Activated naive CD4-positive, alpha-beta T cell (primary cell): ENCODE data around the gene TACR1.
"Not testable (repeated sequence)": the region's sequence is repeated elsewhere in the genome, so short reads cannot be mapped to it uniquely, and the experiment has no call there.

Source experiments
- DNase-seq, 4 experiments: peaks; one replicate each; lab custom pipeline; 2025; lab: John Stamatoyannopoulos, UW

The TACR1 gene

GRCh38 chr2:75199428-75200011 lies at the start of gene TACR1:
TSS of gene TACR1 (minus strand) at chr2:75199520. CDS start at chr2:75198934, 586 bp downstream.
- peak in 1 of 4 experiments; percentile 24 for DNase-seq

- DNase-seq = not testable (repeated sequence)
Observed at GRCh38 chr2:75248581-75248980, 49.3 kb upstream of the TACR1 start.

- DNase-seq = no peak
Observed at GRCh38 chr2:75246441-75247167, 47.3 kb upstream of the TACR1 start.

GRCh38 chr2:75243219-75243618 lies 43.9 kb upstream of the TACR1 start:
- DNase-seq = no peak

- no peak for DNase-seq
Observed at GRCh38 chr2:75241696-75242095, 42.4 kb upstream of the TACR1 start.

GRCh38 chr2:75238670-75239330 lies 39.5 kb upstream of the TACR1 start:
- no peak for DNase-seq

- DNase-seq = no peak
Observed at GRCh38 chr2:75237296-75237695, 38.0 kb upstream of the TACR1 start.

- DNase-seq = no peak
Observed at GRCh38 chr2:75233965-75234364, 34.6 kb upstream of the TACR1 start.

- DNase-seq = no peak
Observed at GRCh38 chr2:75226617-75227016, 27.3 kb upstream of the TACR1 start.

- no peak for DNase-seq
Observed at GRCh38 chr2:75226099-75226498, 26.8 kb upstream of the TACR1 start.

- no peak for DNase-seq
Observed at GRCh38 chr2:75224636-75225094, 25.3 kb upstream of the TACR1 start.

GRCh38 chr2:75222527-75222926 lies 23.2 kb upstream of the TACR1 start:
- no peak for DNase-seq

- DNase-seq = no peak
Observed at GRCh38 chr2:75221862-75222261, 22.5 kb upstream of the TACR1 start.

GRCh38 chr2:75219213-75219612 lies 19.9 kb upstream of the TACR1 start:
- DNase-seq = not testable (repeated sequence)

- no peak for DNase-seq
Observed at GRCh38 chr2:75211266-75211770, 12.0 kb upstream of the TACR1 start.

- DNase-seq = no peak
Observed at GRCh38 chr2:75210409-75210808, 11.1 kb upstream of the TACR1 start.

- DNase-seq = no peak
Observed at GRCh38 chr2:75208738-75209137, 9.4 kb upstream of the TACR1 start.

GRCh38 chr2:75204833-75205232 lies 5.5 kb upstream of the TACR1 start:
- no peak for DNase-seq

GRCh38 chr2:75202359-75202758 lies 3.0 kb upstream of the TACR1 start:
- no peak for DNase-seq

GRCh38 chr2:75200140-75201096 lies 1.1 kb upstream of the TACR1 start:
- no peak for DNase-seq

GRCh38 chr2:75195076-75195691 lies 4.1 kb downstream of the TACR1 start:
- DNase-seq = no peak
